G401 (cell line): ENCODE measurements around the gene CAPRIN2. TPM values are rescaled to one million over a fixed set of nuclear protein-coding genes. Genes with fewer than 3 reads are reported as not detected.

Experiments used
- total RNA-seq: library from RNA; depleted of rRNA; stranded (reverse); fragments of >200 nt; shearing (Covaris generic); gene quantifications from 2 replicates; pipeline ENCODE4 v1.2.3, GENCODE V29; 2014; rRNA removed

CAPRIN2 gene
- total RNA-seq, 1 experiment from 2014 or later = 18.0 TPM

Other genes with a start within 250 kb of the CAPRIN2 start
- gene IPO8, start 59.1 kb downstream of the CAPRIN2 start, total RNA-seq = 32.3 and 35.7 TPM in 2 replicates
- gene TSPAN11, start 171.8 kb upstream of the CAPRIN2 start, total RNA-seq = not detected in 2 replicates